ENCODE results near the gene BPIFA3.

GRCh38 chr20:33188421-33188820 is 28.7 kb upstream of the BPIFA3 start:
- TF ChIP-seq CTCF (conservative IDR thresholded peaks at IDR 0.05) (no peak), ZFX (IDR thresholded peaks at IDR 0.05) (no peak)
